Inferior parietal cortex (tissue), 1 donor: ENCODE measurements around the gene CNGB1.
"Not testable (repeated sequence)": the region's sequence is repeated elsewhere in the genome, so short reads cannot be mapped to it uniquely, and the experiment has no call there.

Experiments used
- DNase-seq: peaks from one replicate; pipeline ENCODE4 v3.0.0-alpha.2; 2016; ENCODE audit errors: extremely low spot score

The CNGB1 gene

DNA sequence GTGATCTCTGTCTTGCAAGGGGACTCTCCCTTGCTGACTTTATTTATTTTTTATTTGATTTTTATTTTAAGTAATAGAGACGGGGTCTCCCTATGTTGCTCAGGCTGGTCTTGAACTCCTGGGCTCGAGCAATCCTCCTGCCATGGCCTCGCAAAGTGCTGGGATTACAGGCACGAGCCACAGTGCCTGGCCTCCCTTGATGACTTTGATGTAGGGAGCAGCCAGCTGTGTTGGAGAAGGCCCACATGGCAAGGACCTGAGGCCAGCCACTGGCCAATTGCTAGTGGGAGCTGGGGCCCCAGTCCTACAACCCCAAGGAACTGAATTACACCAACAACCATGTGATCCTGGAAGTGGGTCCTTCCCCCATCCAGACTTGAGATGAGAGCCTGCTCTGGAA is 81.8 kb downstream of the CNGB1 start:
- DNase-seq = no peak

DNA sequence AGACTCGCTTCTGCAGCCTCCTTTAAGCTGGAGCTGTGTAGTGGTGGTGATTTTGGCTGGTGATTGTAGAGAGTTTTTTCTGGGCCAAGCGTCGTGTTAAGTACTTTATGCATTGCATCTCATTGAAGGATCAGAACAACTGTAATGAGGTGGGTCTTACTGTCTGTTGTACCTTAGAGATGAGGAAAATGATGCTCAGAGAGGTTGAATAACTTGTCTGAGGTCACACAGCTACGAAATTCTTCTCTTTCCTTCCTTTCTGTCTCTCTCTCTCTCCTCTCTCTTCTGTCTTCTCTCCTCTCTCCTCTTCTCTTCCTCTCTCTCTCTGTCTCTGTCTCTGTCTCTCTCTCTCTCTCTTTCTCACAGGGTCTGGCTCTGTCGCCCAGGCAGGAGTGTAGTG is 82.8 kb downstream of the CNGB1 start:
- no peak for DNase-seq

GRCh38 chr16:57887711-57888110 is 83.2 kb downstream of the CNGB1 start:
- no peak for DNase-seq

- no peak for DNase-seq
These were observed 84.5 kb downstream of the CNGB1 start for GRCh38 chr16:57886427-57886826.

DNA sequence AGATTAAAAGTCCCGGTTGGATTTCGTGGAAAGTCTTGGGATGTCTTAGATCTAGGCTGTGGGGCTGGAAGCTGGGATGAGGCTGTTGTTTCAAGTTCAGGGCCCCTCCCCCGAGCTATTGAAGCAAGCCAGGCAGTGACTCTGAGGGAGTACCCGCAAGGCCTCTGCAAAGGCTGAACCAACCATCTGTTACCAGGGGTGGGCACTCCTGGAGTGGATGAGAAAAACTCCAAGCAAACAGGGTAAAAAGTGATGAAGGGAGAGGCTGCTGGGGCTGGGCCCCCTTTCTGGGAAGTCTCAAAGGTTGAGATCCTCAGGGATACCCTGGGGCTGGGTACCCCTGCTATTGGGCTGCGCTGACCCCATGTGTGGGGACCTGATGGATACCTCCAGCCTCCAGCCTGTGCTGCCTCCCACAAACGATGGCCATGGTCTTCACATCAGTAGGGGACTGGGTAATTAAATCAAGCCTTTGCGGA is 86.2 kb downstream of the CNGB1 start:
- DNase-seq = no peak

- DNase-seq = no peak
These were observed 86.8 kb downstream of the CNGB1 start for GRCh38 chr16:57883953-57884654.

GRCh38 chr16:57883480-57883879 is 87.4 kb downstream of the CNGB1 start:
- DNase-seq = no peak

DNA sequence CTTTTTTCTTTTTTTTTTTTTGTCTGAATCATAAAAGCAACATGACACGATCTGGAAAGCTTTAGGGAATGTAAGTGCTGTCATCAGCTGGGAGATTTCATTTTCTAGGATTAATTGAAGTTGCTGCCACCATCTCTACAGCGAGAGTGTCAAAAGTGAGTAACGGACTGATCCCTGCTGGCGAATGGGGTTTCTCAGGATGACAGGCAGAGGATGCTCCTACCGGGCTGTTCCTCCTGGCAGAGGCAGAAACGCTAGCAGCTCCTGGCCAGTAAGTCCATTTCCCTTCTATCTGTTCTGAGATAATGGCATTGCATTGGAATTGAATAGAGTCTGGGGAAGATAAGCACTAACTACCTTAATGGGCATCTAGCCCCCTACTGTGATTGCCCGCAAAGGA is 88.1 kb downstream of the CNGB1 start:
- no peak for DNase-seq

GRCh38 chr16:57882206-57882605 is 88.7 kb downstream of the CNGB1 start:
- DNase-seq = no peak

- DNase-seq = no peak
These were observed 92.3 kb downstream of the CNGB1 start for GRCh38 chr16:57878586-57878985.

DNA sequence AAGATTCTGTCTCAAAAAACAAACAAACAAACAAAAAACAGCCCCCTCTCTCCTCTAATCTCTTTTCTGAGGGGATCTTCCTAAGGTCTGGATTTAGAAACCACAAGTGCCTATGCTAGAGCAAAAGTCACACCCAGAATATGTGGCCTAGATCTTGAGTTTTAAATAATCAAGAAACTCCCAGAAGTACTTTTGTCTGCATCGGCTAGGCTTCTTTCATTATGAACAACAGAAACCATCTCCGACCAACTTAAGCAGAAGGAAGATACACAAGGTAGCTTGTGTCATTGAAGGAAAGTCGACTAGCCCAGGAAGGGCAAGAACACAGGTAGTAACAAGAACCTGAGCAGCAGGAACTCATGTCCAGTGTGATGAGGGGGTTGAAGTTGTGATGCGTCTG is 94.7 kb downstream of the CNGB1 start:
- no peak for DNase-seq

DNA sequence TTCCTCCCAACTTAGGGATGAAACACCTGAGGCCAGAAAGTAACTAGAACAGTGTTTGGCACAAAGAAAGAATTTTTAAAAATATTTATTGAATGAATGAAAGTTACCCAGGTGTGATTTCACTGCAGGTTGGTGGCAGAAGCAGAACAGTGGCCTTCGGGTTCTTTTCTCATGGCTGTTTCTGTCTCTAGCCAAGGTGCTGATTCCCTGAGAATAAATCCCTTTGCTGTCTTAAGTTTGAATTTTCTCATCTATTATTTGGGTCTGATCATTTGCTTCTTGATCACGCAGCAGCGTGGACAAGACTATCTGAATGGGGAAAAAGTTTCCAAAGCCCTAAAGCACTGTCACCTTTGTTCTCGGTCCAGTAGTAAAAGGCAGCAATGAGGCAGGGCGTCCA is 95.6 kb downstream of the CNGB1 start:
- no peak for DNase-seq

GRCh38 chr16:57873218-57873617 is 97.7 kb downstream of the CNGB1 start:
- DNase-seq = no peak

DNA sequence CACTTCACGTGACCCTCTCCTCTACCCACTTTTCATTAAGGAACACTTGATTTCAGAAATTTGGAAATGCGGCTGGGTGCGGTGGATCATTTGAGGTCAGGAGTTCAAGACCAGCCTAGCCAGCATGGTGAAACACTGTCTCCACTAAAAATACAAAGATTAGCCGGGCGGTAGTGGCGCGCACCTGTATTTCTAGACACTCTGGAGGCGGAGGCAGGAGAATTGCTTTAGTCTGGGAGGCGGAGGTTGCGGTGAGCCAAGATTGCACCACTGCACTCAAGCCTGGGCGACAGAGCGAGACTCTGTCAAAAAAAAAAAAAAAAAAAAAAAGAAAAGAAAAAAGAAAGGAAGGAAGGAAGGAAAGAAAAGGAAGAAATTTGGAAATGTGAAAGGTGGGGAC is 98.2 kb downstream of the CNGB1 start:
- not testable (repeated sequence) for DNase-seq

DNA sequence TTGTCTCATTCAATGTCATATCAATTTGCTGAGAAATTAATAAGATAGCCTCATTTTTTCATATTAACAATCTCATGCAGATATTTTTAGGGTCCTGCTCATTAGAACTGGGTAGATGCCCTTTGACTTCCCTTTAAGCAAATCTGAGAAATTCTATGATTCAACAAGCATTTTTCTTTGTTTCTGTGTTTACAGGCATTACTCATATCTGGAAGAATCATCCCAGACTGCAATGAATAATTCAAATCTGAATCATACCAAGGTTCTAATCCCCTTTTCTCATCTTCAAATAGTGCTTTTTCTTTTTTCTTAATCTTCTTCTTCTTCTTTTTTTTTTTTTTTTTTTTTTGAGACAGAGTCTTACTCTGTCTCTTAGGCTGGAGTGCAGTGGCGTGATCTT is 99.5 kb downstream of the CNGB1 start:
- no peak for DNase-seq

DNA sequence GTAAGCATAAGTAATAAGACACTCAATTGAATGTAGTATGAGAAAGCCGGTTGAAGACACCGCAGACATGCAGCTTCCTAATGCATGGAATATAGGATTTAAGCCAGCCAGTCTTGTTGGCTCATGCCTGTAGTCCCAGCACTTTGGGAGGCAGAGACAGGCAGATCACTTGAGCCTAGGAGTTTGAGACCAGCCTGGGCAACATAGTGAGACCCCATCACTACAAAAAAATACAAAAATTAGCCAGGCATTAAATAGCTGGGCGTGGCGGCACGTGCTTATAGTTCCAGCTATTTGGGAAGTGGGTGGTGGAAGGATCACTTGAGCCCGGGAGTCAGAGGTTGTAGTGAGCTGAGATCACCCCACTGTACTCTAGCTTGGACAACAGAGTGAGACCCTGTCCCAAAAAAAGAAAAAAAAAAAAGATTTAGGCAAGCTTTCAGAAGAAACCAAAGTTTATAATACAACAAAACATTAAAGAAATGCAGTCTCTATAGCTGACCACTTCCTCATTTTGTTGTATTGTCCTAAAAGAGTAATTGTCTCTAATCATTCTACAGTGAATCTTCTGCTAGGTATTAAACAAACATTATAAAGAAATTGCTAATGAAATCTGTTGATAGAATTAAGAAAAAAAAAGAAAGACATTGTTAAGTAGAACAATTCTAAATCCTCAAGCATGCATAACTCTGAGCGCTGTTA is 100.0 kb downstream of the CNGB1 start:
- DNase-seq = no peak

DNA sequence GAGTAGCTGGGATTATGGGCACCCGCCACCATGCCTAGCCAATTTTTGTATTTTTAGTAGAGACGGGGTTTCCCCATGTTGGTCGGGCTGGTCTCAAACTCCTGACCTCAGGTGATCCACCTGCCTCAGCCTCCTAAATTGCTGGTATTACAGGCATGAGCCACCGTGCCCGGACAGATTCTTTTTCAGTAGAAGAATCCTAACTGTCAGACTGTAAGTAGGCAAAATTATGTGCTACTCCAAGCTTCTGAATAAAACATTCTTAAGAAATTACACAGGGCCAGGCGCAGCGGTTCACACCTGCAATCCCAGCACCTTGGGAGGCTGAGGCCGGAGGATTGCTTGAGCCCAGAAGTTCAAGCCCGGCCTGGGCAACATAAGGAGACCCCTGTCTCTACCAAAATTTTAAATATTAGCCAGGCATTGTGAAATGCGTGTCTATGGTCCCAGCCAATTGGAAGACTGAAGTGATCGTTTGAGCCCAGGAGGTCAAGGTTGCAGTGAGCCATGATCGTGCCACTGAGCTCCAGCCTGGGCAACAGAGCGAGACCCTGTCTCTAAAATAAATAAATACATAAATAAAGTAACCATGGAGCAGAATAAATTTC is 101.9 kb downstream of the CNGB1 start:
- DNase-seq = no peak

GRCh38 chr16:57867000-57867561 is 103.8 kb downstream of the CNGB1 start:
- no peak for DNase-seq

- no peak for DNase-seq
These were observed 104.4 kb downstream of the CNGB1 start for GRCh38 chr16:57866529-57866918.

DNA sequence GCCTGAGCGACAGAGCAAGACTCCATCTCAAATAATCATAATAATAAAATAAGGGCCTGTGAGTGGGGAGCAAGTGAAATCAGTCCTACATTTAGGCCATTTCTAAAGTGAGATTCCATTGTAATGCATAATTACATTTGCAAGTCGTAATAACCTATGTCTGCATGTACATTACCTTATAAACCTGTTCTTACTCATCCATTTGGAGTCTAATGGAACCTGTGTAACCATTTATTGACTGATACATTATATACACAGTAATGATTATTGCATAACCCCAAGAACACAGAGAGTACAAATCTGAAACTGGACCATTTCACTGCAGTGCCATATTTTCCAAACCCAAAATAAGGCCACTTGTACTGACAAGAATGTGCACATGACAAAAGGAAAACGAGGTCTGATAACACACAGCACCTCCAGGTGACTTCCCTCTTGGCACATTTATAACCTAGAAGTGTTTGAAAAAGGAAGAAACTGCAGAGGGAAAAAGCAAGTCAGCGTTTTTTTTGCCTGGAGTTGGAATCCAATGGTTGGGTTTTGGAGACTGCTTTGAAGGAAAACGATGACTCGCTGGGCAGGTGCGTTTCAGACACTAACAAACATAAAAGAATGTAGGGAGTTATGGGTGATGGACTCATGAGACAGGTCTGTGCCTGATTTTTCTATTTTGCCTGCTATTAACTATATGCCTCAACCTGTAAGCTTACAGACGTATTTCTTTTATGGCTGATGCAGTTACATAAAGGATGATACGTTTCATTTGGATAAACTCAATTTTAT is 105.0 kb downstream of the CNGB1 start:
- no peak for DNase-seq

- peak; percentile 83 for DNase-seq
These were observed 107.3 kb downstream of the CNGB1 start for GRCh38 chr16:57863434-57864160.
